ENCODE data around the gene SDK2.

The SDK2 gene

DNA sequence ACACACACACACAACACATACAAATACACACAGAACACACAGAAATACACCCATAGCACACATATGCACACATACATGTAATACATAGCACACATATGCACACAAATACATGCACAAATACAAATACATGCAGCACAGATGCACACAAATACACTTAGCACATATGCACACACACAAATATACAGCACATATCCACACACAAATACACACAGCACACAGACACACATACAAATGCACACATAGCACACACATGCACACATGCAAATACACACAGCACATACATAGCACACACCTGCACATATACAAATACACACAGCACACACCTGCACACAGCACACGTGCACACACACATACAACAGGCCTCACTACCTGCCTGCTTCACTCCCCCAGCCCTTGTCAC, 49.6 kb downstream of the SDK2 start:
- in situ Hi-C loops (cut with HindIII; ENCODE audit: low sequenced_read_pairs), result no loop called here
- DNase-seq (ENCODE audit: low read depth, low spot score), result no peak
- H3K4me3 ChIP-seq (ENCODE audit: low read depth, low read length), result no peak overlapping the region
- no peak for TF ChIP-seq CTCF (IDR thresholded peaks at IDR 0.05; ENCODE audit: low read depth, low read length)

GRCh38 chr17:73594025-73594424, 50.2 kb downstream of the SDK2 start:
- no peak overlapping the region for H3K4me3 ChIP-seq (ENCODE audit: low read depth, low read length)
- no peak for TF ChIP-seq CTCF (IDR thresholded peaks at IDR 0.05; ENCODE audit: low read depth, low read length)
- DNase-seq (ENCODE audit: low read depth, low spot score), result no peak
- in situ Hi-C loops (cut with HindIII; ENCODE audit: low sequenced_read_pairs), result no loop called here

GRCh38 chr17:73593249-73593965, 50.8 kb downstream of the SDK2 start:
- H3K4me3 ChIP-seq (ENCODE audit: low read depth, low read length), result no peak overlapping the region
- in situ Hi-C loops (cut with HindIII; ENCODE audit: low sequenced_read_pairs), result no loop called here
- TF ChIP-seq CTCF (IDR thresholded peaks at IDR 0.05; ENCODE audit: low read depth, low read length), result no peak
- no peak for DNase-seq (ENCODE audit: low read depth, low spot score)

GRCh38 chr17:73592501-73592961, 51.7 kb downstream of the SDK2 start:
- in situ Hi-C loops (cut with HindIII; ENCODE audit: low sequenced_read_pairs), result no loop called here
- DNase-seq (ENCODE audit: low read depth, low spot score), result no peak
- no peak for TF ChIP-seq CTCF (IDR thresholded peaks at IDR 0.05; ENCODE audit: low read depth, low read length)
- no peak overlapping the region for H3K4me3 ChIP-seq (ENCODE audit: low read depth, low read length)

DNA sequence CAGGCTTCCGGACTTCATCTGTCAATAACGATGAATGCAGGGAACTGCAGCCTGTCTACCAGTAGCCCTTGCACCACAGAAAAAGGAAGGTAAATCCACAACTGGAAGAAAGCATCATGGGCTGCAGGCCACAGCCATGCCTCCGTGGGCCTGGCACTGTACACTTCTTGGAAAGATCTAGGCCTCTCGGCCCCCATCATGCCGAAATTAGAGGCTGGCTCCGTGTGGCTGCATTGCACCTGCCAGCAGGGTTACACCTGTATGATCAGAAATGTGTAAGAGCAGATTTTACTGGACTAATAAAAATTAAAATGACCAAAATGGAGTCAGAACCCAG, 52.2 kb downstream of the SDK2 start:
- no peak overlapping the region for H3K4me3 ChIP-seq (ENCODE audit: low read depth, low read length)
- TF ChIP-seq CTCF (IDR thresholded peaks at IDR 0.05; ENCODE audit: low read depth, low read length), result no peak
- in situ Hi-C loops (cut with HindIII; ENCODE audit: low sequenced_read_pairs), result no loop called here
- no peak for DNase-seq (ENCODE audit: low read depth, low spot score)

DNA sequence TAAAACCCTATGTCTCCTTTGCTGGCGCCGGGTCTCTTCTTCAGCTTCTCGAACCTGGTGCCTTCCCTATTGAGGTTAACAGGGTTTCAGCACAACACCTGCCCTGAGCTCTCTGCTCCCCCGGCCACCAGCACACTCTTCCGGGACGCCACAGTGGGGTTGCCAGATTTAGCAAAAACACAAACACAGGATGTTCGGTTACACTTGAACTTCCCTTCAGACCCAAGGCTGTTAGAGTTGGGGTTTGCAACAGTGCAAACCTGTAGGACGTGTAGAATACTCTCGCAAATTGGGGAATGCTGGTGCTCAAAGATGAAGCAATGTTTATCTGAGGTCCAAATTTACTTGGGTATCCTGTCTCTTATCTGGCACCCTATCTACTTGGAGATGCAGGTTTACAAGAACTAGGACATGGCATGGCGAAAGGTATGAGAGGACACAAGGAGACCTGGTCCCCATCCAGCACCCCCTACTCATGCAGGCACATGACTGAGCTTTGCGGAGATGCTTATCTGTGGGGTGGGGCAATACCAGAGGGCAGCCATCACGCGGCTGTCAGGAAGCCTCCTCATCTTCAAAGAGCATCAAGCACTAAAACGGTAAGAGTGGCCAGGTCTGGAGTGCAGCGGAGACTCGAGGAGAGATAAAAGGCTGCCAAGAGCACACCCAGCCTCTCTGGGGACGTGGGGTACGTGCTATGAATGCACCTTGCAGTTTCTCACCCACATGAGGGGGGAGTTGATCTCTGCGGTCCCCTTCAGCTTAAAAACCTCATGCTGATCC, 52.8 kb downstream of the SDK2 start:
- in situ Hi-C loops (cut with HindIII; ENCODE audit: low sequenced_read_pairs), result no loop called here
- H3K4me3 ChIP-seq (ENCODE audit: low read depth, low read length), result no peak overlapping the region
- no peak for TF ChIP-seq CTCF (IDR thresholded peaks at IDR 0.05; ENCODE audit: low read depth, low read length)
- DNase-seq (ENCODE audit: low read depth, low spot score), result no peak

Measured in astrocyte of the spinal cord (primary cell).